ENCODE measurements around the gene CDH15. TPM values are rescaled to one million over a fixed set of nuclear protein-coding genes. Genes with fewer than 3 reads are reported as not detected.

The CDH15 gene
- total and polyA plus RNA-seq, 2 of the 13 experiments (the other 11 are each of a cell fraction or from before 2014, with no cell fraction given) = 0.74 to 2.2 TPM

DNA sequence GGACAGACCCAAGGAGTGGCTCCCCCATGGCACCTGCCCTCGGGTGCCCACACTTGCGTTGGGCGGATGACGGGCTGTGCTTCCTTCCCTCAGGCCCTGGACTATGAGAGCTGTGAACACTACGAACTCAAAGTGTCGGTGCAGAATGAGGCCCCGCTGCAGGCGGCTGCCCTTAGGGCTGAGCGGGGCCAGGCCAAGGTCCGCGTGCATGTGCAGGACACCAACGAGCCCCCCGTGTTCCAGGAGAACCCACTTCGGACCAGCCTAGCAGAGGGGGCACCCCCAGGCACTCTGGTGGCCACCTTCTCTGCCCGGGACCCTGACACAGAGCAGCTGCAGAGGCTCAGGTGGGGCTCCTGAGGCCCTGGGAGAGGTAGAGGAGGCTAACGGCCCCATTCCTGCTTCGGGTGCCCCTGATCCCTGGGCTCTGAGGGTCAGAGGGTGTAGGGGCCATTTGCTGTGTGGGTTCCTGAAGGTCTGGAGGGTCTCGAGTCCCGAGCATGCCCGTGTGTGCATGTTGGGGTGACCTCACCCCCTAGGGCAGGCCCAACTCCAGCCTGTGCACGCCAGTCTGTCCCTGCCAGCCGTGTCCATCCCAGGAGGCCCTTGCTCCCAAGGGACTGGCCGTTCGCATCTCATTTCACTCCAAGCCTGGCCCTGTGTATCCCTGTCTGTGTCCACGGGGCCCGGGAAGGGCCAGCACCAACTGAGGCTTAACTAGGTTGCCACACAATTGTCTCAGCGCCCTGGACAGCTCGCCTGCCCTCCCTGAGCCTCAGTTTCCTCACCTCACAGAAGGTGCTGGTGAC, 18.8 kb downstream of the CDH15 start (continued):
- TF ChIP-seq, protein P1, sequence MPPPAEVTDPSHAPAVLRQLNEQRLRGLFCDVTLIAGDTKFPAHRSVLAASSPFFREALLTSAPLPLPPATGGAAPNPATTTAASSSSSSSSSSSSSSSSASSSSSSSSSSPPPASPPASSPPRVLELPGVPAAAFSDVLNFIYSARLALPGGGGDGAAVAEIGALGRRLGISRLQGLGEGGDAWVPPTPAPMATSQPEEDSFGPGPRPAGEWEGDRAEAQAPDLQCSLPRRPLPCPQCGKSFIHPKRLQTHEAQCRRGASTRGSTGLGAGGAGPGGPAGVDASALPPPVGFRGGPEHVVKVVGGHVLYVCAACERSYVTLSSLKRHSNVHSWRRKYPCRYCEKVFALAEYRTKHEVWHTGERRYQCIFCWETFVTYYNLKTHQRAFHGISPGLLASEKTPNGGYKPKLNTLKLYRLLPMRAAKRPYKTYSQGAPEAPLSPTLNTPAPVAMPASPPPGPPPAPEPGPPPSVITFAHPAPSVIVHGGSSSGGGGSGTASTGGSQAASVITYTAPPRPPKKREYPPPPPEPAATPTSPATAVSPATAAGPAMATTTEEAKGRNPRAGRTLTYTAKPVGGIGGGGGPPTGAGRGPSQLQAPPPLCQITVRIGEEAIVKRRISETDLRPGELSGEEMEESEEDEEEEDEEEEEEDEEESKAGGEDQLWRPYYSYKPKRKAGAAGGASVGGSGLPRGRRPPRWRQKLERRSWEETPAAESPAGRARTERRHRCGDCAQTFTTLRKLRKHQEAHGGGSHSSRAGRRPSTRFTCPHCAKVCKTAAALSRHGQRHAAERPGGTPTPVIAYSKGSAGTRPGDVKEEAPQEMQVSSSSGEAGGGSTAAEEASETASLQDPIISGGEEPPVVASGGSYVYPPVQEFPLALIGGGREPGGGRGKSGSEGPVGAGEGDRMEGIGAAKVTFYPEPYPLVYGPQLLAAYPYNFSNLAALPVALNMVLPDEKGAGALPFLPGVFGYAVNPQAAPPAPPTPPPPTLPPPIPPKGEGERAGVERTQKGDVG (CRISPR knock-in tag; IDR thresholded peaks at IDR 0.05; ENCODE audit: borderline replicate concordance) = no peak; the same call in 1 of the 2 replicates
- no peak for TF ChIP-seq ZNF605 (CRISPR knock-in tag; IDR thresholded peaks at IDR 0.05)
- TF ChIP-seq KDM2A (CRISPR knock-in tag; IDR thresholded peaks at IDR 0.05; ENCODE audit: borderline replicate concordance, low read depth) = peak; percentile 40; the same call in 1 of the 2 replicates
- TF ChIP-seq, protein P2, sequence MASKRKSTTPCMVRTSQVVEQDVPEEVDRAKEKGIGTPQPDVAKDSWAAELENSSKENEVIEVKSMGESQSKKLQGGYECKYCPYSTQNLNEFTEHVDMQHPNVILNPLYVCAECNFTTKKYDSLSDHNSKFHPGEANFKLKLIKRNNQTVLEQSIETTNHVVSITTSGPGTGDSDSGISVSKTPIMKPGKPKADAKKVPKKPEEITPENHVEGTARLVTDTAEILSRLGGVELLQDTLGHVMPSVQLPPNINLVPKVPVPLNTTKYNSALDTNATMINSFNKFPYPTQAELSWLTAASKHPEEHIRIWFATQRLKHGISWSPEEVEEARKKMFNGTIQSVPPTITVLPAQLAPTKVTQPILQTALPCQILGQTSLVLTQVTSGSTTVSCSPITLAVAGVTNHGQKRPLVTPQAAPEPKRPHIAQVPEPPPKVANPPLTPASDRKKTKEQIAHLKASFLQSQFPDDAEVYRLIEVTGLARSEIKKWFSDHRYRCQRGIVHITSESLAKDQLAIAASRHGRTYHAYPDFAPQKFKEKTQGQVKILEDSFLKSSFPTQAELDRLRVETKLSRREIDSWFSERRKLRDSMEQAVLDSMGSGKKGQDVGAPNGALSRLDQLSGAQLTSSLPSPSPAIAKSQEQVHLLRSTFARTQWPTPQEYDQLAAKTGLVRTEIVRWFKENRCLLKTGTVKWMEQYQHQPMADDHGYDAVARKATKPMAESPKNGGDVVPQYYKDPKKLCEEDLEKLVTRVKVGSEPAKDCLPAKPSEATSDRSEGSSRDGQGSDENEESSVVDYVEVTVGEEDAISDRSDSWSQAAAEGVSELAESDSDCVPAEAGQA (IDR thresholded peaks at IDR 0.05; ENCODE audit: low read depth) = no peak
- TF ChIP-seq, protein P2 (CRISPR knock-in tag; IDR thresholded peaks at IDR 0.05; ENCODE audit: borderline replicate concordance) = no peak
- no peak for TF ChIP-seq PAX8 (CRISPR knock-in tag; IDR thresholded peaks at IDR 0.05; ENCODE audit: borderline replicate concordance)
- TF ChIP-seq, protein P3, sequence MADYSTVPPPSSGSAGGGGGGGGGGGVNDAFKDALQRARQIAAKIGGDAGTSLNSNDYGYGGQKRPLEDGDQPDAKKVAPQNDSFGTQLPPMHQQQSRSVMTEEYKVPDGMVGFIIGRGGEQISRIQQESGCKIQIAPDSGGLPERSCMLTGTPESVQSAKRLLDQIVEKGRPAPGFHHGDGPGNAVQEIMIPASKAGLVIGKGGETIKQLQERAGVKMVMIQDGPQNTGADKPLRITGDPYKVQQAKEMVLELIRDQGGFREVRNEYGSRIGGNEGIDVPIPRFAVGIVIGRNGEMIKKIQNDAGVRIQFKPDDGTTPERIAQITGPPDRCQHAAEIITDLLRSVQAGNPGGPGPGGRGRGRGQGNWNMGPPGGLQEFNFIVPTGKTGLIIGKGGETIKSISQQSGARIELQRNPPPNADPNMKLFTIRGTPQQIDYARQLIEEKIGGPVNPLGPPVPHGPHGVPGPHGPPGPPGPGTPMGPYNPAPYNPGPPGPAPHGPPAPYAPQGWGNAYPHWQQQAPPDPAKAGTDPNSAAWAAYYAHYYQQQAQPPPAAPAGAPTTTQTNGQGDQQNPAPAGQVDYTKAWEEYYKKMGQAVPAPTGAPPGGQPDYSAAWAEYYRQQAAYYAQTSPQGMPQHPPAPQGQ (CRISPR knock-in tag; IDR thresholded peaks at IDR 0.05; ENCODE audit: borderline replicate concordance) = no peak
- peak; percentile 52; the same call in 1 of the 2 replicates for TF ChIP-seq KDM5B (CRISPR knock-in tag; IDR thresholded peaks at IDR 0.05; ENCODE audit: borderline replicate concordance)
- TF ChIP-seq ELF1 (CRISPR knock-in tag; IDR thresholded peaks at IDR 0.05) = no peak
- no peak for TF ChIP-seq CHD2 (IDR thresholded peaks at IDR 0.05; ENCODE audit: low read depth, low read length)
- TF ChIP-seq ZNF761 (CRISPR knock-in tag; conservative IDR thresholded peaks at IDR 0.05) = no peak
- TF ChIP-seq RAD21 (CRISPR knock-in tag; IDR thresholded peaks at IDR 0.05) = 0 out of 2 replicates have a peak, but pooled peaks have one; percentile 25
- TF ChIP-seq YY1 (IDR thresholded peaks at IDR 0.05; ENCODE audit: insufficient read depth, insufficient replicate concordance, low read depth, low read length) = no peak
- TF ChIP-seq ZNF790 (CRISPR knock-in tag; IDR thresholded peaks at IDR 0.05; ENCODE audit: borderline replicate concordance) = no peak
- no peak for TF ChIP-seq ZNF207 (IDR thresholded peaks at IDR 0.05; ENCODE audit: borderline replicate concordance)
- TF ChIP-seq, protein P4, sequence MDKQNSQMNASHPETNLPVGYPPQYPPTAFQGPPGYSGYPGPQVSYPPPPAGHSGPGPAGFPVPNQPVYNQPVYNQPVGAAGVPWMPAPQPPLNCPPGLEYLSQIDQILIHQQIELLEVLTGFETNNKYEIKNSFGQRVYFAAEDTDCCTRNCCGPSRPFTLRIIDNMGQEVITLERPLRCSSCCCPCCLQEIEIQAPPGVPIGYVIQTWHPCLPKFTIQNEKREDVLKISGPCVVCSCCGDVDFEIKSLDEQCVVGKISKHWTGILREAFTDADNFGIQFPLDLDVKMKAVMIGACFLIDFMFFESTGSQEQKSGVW (CRISPR knock-in tag; IDR thresholded peaks at IDR 0.05; ENCODE audit: borderline replicate concordance) = no peak
